Epithelial cell of esophagus (primary cell): ENCODE measurements around the gene CDKAL1.

Source experiments
- DNase-seq: peaks from one replicate; pipeline ENCODE4 v3.0.0; 2010; ENCODE audit warnings: low read depth
- H3K4me3 ChIP-seq: 2 replicates; pipeline ENCODE4 v1.5.1; 2011; ENCODE audit warnings: mild to moderate bottlenecking, low read length, control low read depth
- TF ChIP-seq, protein P1 (sequence below): IDR thresholded peaks from 2 replicates; pipeline ENCODE4 v1.5.1; 2011; ENCODE audit warnings: low read depth, mild to moderate bottlenecking, low read length, control low read depth, inconsistent platforms; ENCODE audit not compliant: insufficient read depth; ENCODE audit errors: missing control alignments

CDKAL1 gene

GRCh38 chr6:21026576-21027273 lies 492.5 kb downstream of the CDKAL1 start:
- no peak overlapping the region for H3K4me3 ChIP-seq
- TF ChIP-seq, protein P1, sequence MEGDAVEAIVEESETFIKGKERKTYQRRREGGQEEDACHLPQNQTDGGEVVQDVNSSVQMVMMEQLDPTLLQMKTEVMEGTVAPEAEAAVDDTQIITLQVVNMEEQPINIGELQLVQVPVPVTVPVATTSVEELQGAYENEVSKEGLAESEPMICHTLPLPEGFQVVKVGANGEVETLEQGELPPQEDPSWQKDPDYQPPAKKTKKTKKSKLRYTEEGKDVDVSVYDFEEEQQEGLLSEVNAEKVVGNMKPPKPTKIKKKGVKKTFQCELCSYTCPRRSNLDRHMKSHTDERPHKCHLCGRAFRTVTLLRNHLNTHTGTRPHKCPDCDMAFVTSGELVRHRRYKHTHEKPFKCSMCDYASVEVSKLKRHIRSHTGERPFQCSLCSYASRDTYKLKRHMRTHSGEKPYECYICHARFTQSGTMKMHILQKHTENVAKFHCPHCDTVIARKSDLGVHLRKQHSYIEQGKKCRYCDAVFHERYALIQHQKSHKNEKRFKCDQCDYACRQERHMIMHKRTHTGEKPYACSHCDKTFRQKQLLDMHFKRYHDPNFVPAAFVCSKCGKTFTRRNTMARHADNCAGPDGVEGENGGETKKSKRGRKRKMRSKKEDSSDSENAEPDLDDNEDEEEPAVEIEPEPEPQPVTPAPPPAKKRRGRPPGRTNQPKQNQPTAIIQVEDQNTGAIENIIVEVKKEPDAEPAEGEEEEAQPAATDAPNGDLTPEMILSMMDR = no peak
- DNase-seq = peak; percentile 71

DNA sequence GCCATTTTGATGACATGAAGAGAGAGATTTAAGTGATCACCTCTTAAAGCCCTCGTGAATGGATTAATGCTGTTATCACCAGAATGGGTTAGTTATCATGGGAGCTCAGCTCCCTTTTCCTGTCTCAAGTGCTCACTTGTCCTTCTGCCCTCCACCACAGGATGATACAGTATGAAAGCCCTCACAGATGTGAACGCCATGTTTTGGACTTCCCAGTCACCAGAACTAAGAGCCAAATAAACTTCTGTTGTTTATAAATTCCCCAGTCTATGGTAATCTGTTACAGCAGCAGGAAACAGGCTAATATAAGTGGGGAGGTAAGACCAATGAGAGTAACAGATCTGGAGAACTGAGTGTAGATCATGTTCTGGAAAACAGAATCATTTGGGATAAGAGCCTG lies 493.2 kb downstream of the CDKAL1 start:
- TF ChIP-seq, protein P1 = no peak
- no peak overlapping the region for H3K4me3 ChIP-seq
- DNase-seq = no peak

GRCh38 chr6:21031182-21031581 lies 496.9 kb downstream of the CDKAL1 start:
- H3K4me3 ChIP-seq = no peak overlapping the region
- TF ChIP-seq, protein P1 = no peak
- no peak for DNase-seq

GRCh38 chr6:21033084-21033483 lies 498.8 kb downstream of the CDKAL1 start:
- H3K4me3 ChIP-seq = no peak overlapping the region
- no peak for DNase-seq
- TF ChIP-seq, protein P1 = no peak

DNA sequence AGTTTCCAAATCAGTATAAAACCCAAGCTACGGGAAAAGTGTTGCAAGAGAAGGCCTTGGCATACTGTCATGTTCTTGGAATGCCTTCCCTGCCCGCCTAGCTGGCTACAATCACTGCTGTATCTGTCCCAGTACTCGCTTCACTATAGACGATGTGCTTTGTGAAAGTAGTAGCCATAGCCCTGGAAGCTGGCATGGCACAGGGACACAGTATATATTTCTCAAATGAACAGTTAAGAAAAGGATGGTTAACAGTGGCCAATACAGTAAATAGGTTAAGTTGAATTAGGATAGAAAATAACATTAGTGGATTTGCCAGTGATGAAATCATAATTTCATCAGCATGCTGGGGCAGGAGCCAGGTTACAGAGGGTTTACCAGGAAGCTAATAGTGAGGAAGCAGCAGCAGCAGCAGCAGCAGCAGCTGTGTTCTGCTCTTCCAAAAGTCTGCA lies 499.3 kb downstream of the CDKAL1 start:
- TF ChIP-seq, protein P1 = no peak
- DNase-seq = peak; percentile 90
- H3K4me3 ChIP-seq = no peak overlapping the region

DNA sequence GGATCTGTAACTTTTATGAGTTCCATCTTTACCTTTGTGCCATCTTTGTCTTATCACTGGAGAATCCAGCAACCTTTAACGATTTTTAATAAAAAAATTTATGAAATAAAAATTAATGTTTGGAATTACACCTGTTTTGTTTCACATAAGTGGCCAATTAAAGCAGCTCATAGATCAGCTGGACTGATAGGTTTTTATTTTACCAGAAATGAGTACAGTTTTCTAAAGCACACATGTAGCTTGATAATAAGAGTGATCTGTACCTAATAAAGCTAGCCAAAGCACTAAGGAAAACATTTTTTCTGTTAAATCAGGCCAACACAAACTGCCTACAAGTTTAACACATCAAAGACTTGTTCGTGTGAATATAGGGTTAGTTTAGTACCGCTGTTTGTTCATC lies 500.1 kb downstream of the CDKAL1 start:
- no peak overlapping the region for H3K4me3 ChIP-seq
- TF ChIP-seq, protein P1 = no peak
- DNase-seq = no peak

DNA sequence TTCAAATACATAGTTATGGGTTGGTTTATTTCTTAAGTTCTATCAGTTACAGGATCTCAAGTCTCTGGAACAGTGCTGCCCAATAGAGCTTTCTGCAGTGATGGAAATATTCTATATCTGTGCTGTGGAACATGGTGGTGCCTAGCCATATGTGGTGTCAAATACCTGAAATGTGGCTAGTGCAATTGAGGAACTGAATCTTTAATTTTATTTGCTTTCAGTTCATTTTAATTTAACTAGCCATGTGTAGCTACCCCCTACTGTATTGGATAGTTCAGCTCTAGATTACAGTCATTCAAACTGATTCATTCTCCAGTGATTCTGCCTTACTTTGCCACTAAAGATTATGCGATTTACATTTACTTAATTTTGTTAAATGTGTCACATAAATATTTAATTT lies 503.2 kb downstream of the CDKAL1 start:
- no peak for DNase-seq
- H3K4me3 ChIP-seq = no peak overlapping the region
- TF ChIP-seq, protein P1 = no peak
